Aorta (tissue), 5 donors: Measurements from ENCODE around the gene JSRP1. TPM values are rescaled to one million over a fixed set of nuclear protein-coding genes. Genes with fewer than 3 reads are reported as not detected.

Experiments used
- ATAC-seq: fragments of 200-7000 bp; cut with Tn5 transposase; one replicate; pipeline ENCODE4 v1.9.1; 2022; ENCODE audit warnings: moderate library complexity; ENCODE audit not compliant: low FRiP score
- DNase-seq, 2 donors: peaks; one replicate each; pipeline ENCODE4 v3.0.0-alpha.2; 2020
- H3K27ac ChIP-seq, 2 donors: one replicate each; pipeline ENCODE4 v1.5.1; 2013; ENCODE audit warnings: low read length in 2 of 2, mild to moderate bottlenecking in 2 of 2, moderate library complexity in 2 of 2, control low read depth in 1 of 2, inconsistent platforms in 1 of 2, low read depth in 1 of 2
- H3K27me3 ChIP-seq, 2 donors: one replicate each; pipeline ENCODE4 v1.6.1; 2013; ENCODE audit warnings: control low read depth in 1 of 2, low read length in 1 of 2, mild to moderate bottlenecking in 1 of 2, moderate library complexity in 1 of 2; ENCODE audit not compliant: insufficient read depth in 2 of 2, control insufficient read depth in 1 of 2
- H3K36me3 ChIP-seq, 2 donors: one replicate each; pipeline ENCODE4 v1.6.1; 2013; ENCODE audit warnings: control low read depth in 1 of 2, low read length in 1 of 2, mild to moderate bottlenecking in 1 of 2; ENCODE audit not compliant: insufficient read depth in 2 of 2, control insufficient read depth in 1 of 2
- H3K4me1 ChIP-seq, 2 donors: one replicate each; pipeline ENCODE4 v1.6.1; 2013; ENCODE audit warnings: low read length in 2 of 2, control low read depth in 1 of 2, mild to moderate bottlenecking in 1 of 2, moderate library complexity in 1 of 2; ENCODE audit not compliant: insufficient read depth in 2 of 2, control insufficient read depth in 1 of 2
- H3K4me3 ChIP-seq, 2 donors: one replicate each; pipeline ENCODE4 v1.5.1; 2013; ENCODE audit warnings: low read length in 2 of 2, control low read depth in 1 of 2, mild to moderate bottlenecking in 1 of 2
- H3K9me3 ChIP-seq: one replicate; pipeline ENCODE4 v1.6.1; 2013; ENCODE audit warnings: mild to moderate bottlenecking, low read length; ENCODE audit not compliant: control insufficient read depth
- WGBS, 2 donors: extraction: QIAGEN DNeasy Blood & Tissue Kit; methylation state at CpG; one replicate each; pipeline ENCODE4 v1.1.7; 2013; 5-methylcytosine and 5-hydroxymethylcytosine counted together
- intact Hi-C, 2 donors: fragments of 100-400 bp; cut with DNase I; formaldehyde crosslinking; loops; one replicate each; pipeline versions ENCODE4 v1.14.2 to v1.15.0; 2022
- polyA plus RNA-seq, 2 donors: library from polyadenylated mRNA; stranded (reverse); fragments of 200-250 nt; gene quantifications; one replicate each; pipeline ENCODE4 v1.2.3, GENCODE V29; 2013
- total RNA-seq, 2 donors: library from RNA; stranded (reverse); fragmentation: NEBNext Ultra II Directional; extraction: Animal tissue kit (Norgen Biotek cat#: 25700); gene quantifications; one replicate each; pipeline ENCODE4 v1.2.1, GENCODE V29; 2021
- donor health status: healthy with polysubstance abuse.
- donor health status: Bipolar disorder and iron deficiency.
- donor health status: DM: no; HTN: no; CAD: no.
- donor health status: DM: no; HTN: no; CAD: no.
- donor health status: DM: yes; HTN: yes; CAD: no.

The JSRP1 gene
- total and polyA plus RNA-seq, 4 donors, result 0.38 to 0.42 TPM; not detected in 2

- 91 to 94% methylated on average over 19 to 21 of the region's 21 CpGs for WGBS, 2 donors
- Histone ChIP-seq H3K36me3 (peaks cover 0 to 7% of the 10 kb centered on the region in 2 donors), H3K4me3 (no peak overlapping the region), H3K27me3 (no peaks in the 10 kb centered on the region), H3K9me3 (no peaks in the 10 kb centered on the region), H3K4me1 (no peaks in the 10 kb centered on the region), H3K27ac (no peak overlapping the region)
- DNase-seq, result no peak
- intact Hi-C loops, result no loop called here
- ATAC-seq, result no peak
These were observed 36.5 kb downstream of the JSRP1 start for GRCh38 chr19:2219726-2220125.

DNA sequence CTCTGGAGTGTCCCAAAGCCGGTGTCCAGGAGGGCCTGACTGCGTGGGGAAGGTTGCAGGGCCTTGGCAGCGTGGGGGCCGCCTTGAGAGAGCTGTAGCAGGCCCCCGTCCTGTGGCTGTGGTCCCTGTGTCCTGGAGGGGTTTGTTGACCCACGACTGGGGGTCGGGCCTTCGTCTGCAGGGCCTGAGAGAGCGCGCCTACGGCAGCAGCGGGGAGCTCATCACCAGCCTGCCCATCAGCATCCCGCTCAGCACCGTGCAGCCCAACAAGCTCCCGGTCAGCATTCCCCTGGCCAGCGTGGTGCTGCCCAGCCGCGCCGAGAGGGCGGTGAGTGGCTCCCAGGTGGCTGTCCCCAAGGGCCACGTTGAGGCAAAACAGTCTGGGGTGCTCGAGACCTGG lies 38.6 kb downstream of the JSRP1 start:
- no peak overlapping the region for H3K27ac ChIP-seq
- H3K4me3 ChIP-seq, result no peak overlapping the region
- no peaks in the 10 kb centered on the region for H3K27me3 ChIP-seq
- no peak for DNase-seq
- peaks cover 0 to 9% of the 10 kb centered on the region in 2 donors for H3K36me3 ChIP-seq
- intact Hi-C loops, result no loop called here
- no peaks in the 10 kb centered on the region for H3K4me1 ChIP-seq
- WGBS, 2 donors, result 96 to 97% methylated on average over 22 of the region's 22 CpGs
- no peak for ATAC-seq
- no peaks in the 10 kb centered on the region for H3K9me3 ChIP-seq

DNA sequence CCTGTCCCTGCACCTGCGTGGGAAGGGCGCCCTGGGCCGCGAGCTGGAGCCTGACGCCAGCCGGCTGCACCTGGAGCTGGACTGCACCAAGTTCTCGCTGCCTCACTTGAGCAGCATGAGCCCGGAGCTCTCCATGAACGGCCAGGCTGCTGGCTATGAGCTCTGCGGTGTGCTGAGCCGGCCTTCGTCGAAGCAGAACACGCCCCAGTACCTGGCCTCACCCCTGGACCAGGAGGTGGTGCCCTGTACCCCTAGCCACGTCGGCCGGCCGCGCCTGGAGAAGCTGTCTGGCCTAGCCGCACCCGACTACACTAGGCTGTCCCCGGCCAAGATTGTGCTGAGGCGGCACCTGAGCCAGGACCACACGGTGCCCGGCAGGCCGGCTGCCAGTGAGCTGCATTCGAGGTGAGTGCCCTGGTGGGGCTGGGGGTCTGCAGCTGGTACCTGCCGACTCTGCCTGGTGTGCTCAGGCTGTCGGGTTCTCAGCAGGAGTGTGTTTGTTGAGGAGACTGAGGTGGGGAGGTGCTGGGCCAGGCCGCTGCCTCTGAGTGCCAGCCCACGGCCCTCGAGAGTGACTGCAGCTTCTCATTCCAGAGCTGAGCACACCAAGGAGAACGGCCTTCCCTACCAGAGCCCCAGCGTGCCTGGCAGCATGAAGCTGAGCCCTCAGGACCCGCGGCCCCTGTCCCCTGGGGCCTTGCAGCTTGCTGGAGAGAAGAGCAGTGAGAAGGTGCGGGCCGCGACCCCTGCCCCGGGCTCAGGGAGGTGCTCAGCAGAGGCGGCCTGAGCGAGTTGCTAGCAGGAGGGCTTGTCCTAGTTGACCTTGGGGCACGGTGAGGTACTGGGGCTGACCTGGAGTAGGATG lies 39.6 kb downstream of the JSRP1 start:
- ATAC-seq (no peak), DNase-seq (no peak)
- 95 to 96% methylated on average over 43 of the region's 43 CpGs for WGBS, 2 donors
- Histone ChIP-seq H3K27ac (no peak overlapping the region), H3K4me1 (no peaks in the 10 kb centered on the region), H3K27me3 (no peaks in the 10 kb centered on the region), H3K9me3 (no peaks in the 10 kb centered on the region), H3K36me3 (peaks cover 2 to 9% of the 10 kb centered on the region in 2 donors), H3K4me3 (no peak overlapping the region)
- intact Hi-C loops, result no loop called here

GRCh38 chr19:2215281-2215751 lies 40.9 kb downstream of the JSRP1 start:
- DNase-seq (no peak), ATAC-seq (no peak)
- Histone ChIP-seq H3K27ac (no peak overlapping the region), H3K9me3 (no peaks in the 10 kb centered on the region), H3K27me3 (no peaks in the 10 kb centered on the region), H3K4me3 (no peak overlapping the region), H3K4me1 (no peaks in the 10 kb centered on the region), H3K36me3 (peaks cover 6 to 9% of the 10 kb centered on the region in 2 donors)
- intact Hi-C loops, result no loop called here
- WGBS, 2 donors, result 72 to 78% methylated on average over 31 of the region's 31 CpGs

DNA sequence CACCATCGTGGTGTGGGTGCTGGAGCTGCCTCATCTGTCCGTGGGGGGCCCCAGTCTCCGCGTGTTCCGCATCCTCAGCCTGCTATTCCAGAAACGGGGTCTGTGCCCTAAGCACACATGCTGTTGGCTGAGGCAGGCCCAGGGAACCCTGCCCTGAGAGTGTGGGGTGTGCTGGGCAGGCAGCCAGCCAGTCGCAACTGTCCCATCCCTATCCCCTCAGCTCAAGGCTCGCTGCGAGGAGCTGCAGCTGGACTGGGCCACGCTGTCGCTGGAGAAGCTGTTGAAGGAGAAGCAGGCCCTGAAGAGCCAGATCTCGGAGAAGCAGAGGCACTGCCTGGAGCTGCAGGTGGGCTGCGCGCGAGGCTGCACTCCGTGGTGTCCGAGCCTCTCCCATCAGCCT lies 42.0 kb downstream of the JSRP1 start:
- Histone ChIP-seq H3K9me3 (no peaks in the 10 kb centered on the region), H3K4me1 (no peaks in the 10 kb centered on the region), H3K36me3 (peaks cover 6 to 9% of the 10 kb centered on the region in 2 donors), H3K27ac (no peak overlapping the region), H3K4me3 (no peak overlapping the region), H3K27me3 (no peaks in the 10 kb centered on the region)
- 93 to 94% methylated on average over 17 of the region's 17 CpGs for WGBS, 2 donors
- intact Hi-C loops, result no loop called here
- no peak for DNase-seq
- ATAC-seq, result no peak

DNA sequence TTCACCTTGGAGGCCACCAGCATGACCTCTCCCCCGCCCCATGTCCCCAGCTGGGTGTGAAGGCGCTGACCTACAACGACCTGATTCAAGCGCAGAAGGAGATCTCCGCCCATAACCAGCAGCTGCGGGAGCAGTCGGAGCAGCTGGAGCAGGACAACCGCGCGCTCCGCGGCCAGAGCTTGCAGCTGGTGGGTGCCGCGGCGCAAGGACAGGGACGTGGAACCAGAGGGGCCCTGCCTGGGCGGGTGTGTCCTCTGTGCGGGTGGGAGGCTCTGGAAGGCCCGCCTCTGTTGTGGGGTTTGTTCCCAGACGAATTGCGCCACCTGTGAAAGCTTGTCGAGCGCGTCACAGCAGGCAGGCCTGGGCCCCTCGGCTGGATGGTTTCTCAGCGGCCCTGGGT lies 42.4 kb downstream of the JSRP1 start:
- ATAC-seq, result no peak
- no peaks in the 10 kb centered on the region for H3K4me1 ChIP-seq
- no peak for DNase-seq
- no peak overlapping the region for H3K27ac ChIP-seq
- intact Hi-C loops, result no loop called here
- WGBS, 2 donors, result 81 to 85% methylated on average over 26 of the region's 26 CpGs
- H3K9me3 ChIP-seq, result no peaks in the 10 kb centered on the region
- H3K27me3 ChIP-seq, result no peaks in the 10 kb centered on the region
- peaks cover 6 to 9% of the 10 kb centered on the region in 2 donors for H3K36me3 ChIP-seq
- no peak overlapping the region for H3K4me3 ChIP-seq

DNA sequence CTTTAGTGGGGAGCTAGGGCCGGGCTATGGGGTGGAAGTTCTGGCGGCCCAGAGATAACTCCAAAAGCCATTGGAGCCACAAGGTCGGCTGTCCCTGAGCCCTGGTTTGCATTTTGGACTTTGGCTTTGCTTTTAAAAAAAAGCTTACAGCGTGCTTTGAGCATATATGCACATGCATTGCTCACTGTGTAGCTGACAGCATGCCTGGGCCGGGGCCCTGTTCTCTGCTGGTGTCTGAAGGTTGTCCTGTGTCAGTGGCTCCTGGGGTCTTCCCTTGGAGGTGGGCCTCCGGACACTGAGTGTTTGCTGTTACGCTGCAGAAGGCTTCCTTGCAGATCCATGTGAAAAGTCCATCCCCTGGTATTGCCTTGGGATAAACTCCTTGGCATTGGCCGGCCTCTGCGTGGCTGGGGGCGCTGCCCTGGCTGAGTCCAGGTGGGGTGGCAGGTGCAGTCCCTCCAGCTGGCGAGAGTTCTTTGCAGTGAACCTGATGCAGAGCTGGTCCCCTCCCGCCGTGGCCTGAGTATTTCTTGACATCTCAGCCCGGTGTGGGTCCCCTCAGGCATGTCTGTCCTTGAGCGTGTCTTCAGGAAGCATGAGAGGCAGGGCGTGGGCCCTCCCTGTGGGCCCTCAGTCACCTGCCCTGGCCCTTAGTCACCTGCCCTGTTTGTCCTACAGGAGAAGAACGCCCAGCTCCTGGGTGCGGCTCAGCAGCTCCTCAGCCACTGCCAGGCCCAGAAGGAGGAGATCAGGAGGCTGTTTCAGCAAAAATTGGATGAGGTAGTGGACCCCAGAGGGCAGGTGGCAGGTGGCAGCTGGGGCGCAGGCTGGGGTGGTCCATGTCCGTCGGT lies 43.1 kb downstream of the JSRP1 start:
- Histone ChIP-seq H3K4me1 (no peaks in the 10 kb centered on the region), H3K27me3 (no peaks in the 10 kb centered on the region), H3K36me3 (peaks cover 6 to 9% of the 10 kb centered on the region in 2 donors), H3K9me3 (no peaks in the 10 kb centered on the region), H3K27ac (no peak overlapping the region), H3K4me3 (no peak overlapping the region)
- DNase-seq (no peak), ATAC-seq (no peak)
- WGBS, 2 donors, result 92% methylated on average over 20 to 21 of the region's 21 CpGs
- intact Hi-C loops, result no loop called here

DNA sequence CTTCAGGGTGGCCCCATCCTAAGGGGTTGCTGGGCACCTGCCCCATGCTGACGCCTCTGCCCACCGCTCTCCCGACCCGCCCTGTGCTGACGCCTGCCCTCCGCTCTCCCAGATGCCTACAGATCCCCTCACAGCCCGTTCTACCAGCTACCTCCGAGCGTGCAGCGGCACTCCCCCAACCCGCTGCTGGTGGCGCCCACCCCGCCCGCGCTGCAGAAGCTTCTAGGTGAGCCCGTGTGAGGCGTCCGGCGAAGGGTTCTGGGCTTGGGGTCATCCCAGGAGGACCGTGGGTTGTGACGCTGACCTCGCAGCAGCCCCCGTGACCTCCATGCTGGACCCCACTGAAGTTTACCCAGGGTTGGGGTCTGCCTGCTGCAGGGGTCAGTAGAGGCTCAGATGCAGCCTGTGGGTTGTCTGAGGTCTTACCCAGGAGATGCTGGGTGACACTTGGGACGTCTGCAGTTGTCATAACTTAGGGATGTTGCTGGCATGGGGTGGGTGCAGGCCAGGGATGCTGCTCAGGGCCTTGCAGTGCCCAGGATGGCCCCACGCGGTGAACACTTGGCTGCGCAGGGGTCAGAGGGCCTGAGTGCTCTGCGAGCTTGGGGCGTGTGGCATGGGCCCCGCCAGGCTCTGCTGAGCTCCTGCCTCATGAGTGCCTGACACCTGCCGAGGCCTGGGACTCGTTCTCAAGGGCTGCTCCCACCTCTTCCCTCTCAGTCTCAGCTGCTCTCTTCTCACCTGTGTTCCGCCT lies 45.1 kb downstream of the JSRP1 start:
- no peaks in the 10 kb centered on the region for H3K4me1 ChIP-seq
- H3K27ac ChIP-seq, result no peak overlapping the region
- peaks cover 2 to 6% of the 10 kb centered on the region in 2 donors for H3K36me3 ChIP-seq
- intact Hi-C loops, result no loop called here
- WGBS, 2 donors, result 92% methylated on average over 33 of the region's 33 CpGs
- no peak overlapping the region for H3K4me3 ChIP-seq
- no peaks in the 10 kb centered on the region for H3K9me3 ChIP-seq
- DNase-seq (no peak), ATAC-seq (no peak)
- no peaks in the 10 kb centered on the region for H3K27me3 ChIP-seq
